ENCODE measurements around the gene IL36RN.

Gene IL36RN

GRCh38 chr2:113058998-113059960, at the start of gene IL36RN:
Gene IL36RN, plus strand, starts transcription at chr2:113059198. Its CDS starts 241 bp downstream, at chr2:113059439.
- DNase-seq (ENCODE audit: low read depth) = no peak

GRCh38 chr2:113009622-113010021, 49.4 kb upstream of the IL36RN start:
- no peak for DNase-seq (ENCODE audit: low read depth)

GRCh38 chr2:113010088-113010487, 48.9 kb upstream of the IL36RN start:
- DNase-seq (ENCODE audit: low read depth) = no peak

GRCh38 chr2:113011108-113011507, 47.9 kb upstream of the IL36RN start:
- no peak for DNase-seq (ENCODE audit: low read depth)

GRCh38 chr2:113012436-113013335, 46.3 kb upstream of the IL36RN start:
- no peak for DNase-seq (ENCODE audit: low read depth)

- DNase-seq (ENCODE audit: low read depth) = no peak
Measured at GRCh38 chr2:113013336-113013661, 45.7 kb upstream of the IL36RN start.

- DNase-seq (ENCODE audit: low read depth) = no peak
Measured at GRCh38 chr2:113014067-113014466, 44.9 kb upstream of the IL36RN start.

- DNase-seq (ENCODE audit: low read depth) = no peak
Measured at GRCh38 chr2:113015042-113015441, 44.0 kb upstream of the IL36RN start.

GRCh38 chr2:113015655-113016054, 43.3 kb upstream of the IL36RN start:
- DNase-seq (ENCODE audit: low read depth) = no peak

GRCh38 chr2:113018509-113018908, 40.5 kb upstream of the IL36RN start:
- no peak for DNase-seq (ENCODE audit: low read depth)

- no peak for DNase-seq (ENCODE audit: low read depth)
Measured at GRCh38 chr2:113021312-113021711, 37.7 kb upstream of the IL36RN start.

- DNase-seq (ENCODE audit: low read depth) = no peak
Measured at GRCh38 chr2:113024764-113025163, 34.2 kb upstream of the IL36RN start.

- DNase-seq (ENCODE audit: low read depth) = no peak
Measured at GRCh38 chr2:113025737-113026136, 33.3 kb upstream of the IL36RN start.

GRCh38 chr2:113027691-113028090, 31.3 kb upstream of the IL36RN start:
- no peak for DNase-seq (ENCODE audit: low read depth)

- no peak for DNase-seq (ENCODE audit: low read depth)
Measured at GRCh38 chr2:113028112-113028511, 30.9 kb upstream of the IL36RN start.

GRCh38 chr2:113032737-113033136, 26.3 kb upstream of the IL36RN start:
- no peak for DNase-seq (ENCODE audit: low read depth)

- DNase-seq (ENCODE audit: low read depth) = no peak
Measured at GRCh38 chr2:113034016-113034415, 25.0 kb upstream of the IL36RN start.

GRCh38 chr2:113036763-113037162, 22.2 kb upstream of the IL36RN start:
- no peak for DNase-seq (ENCODE audit: low read depth)

GRCh38 chr2:113038291-113038690, 20.7 kb upstream of the IL36RN start:
- DNase-seq (ENCODE audit: low read depth) = no peak

GRCh38 chr2:113039158-113039557, 19.8 kb upstream of the IL36RN start:
- DNase-seq (ENCODE audit: low read depth) = no peak

GRCh38 chr2:113039719-113040118, 19.3 kb upstream of the IL36RN start:
- no peak for DNase-seq (ENCODE audit: low read depth)

GRCh38 chr2:113041871-113042270, 17.1 kb upstream of the IL36RN start:
- no peak for DNase-seq (ENCODE audit: low read depth)

- no peak for DNase-seq (ENCODE audit: low read depth)
Measured at GRCh38 chr2:113046465-113046864, 12.5 kb upstream of the IL36RN start.
